Stimulated activated CD8-positive, alpha-beta memory T cell treated with anti-CD3 and anti-CD28 coated beads, Interleukin-12 subunit alpha, Interleukin-12 subunit beta, amount 100 ng/mL, for 24 hours (primary cell): ENCODE data around the gene POT1.

Source experiments
- DNase-seq: peaks from one replicate; pipeline ENCODE4 v3.0.0-alpha.2; 2020; ENCODE audit errors: extremely low read depth

POT1 gene

DNA sequence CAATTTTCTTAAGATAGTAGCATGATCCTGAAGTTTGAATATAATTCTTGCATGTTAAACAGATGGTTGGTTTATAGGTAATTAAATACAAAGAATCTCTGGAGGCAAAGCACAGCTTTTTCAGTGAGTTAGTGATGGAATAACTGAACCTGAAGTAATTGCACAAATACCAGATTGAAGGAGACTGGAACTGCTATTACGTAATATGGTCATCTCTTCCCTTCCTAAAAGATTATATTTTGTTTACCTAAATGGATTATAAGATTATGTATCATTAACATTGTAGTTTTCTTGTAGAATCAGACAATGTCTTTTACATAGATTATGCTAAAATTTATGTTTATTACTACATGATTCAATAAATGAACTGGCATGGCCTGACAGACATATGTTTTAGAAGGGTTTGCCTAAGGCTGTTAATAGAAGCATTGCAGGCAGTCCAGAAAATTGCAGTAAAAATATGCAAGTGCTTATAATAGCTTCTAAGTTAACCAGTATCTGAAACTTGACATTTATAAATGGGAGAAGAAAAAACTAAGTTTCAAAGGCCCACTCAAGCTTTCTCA is 128.2 kb downstream of the POT1 start:
- no peak for DNase-seq

DNA sequence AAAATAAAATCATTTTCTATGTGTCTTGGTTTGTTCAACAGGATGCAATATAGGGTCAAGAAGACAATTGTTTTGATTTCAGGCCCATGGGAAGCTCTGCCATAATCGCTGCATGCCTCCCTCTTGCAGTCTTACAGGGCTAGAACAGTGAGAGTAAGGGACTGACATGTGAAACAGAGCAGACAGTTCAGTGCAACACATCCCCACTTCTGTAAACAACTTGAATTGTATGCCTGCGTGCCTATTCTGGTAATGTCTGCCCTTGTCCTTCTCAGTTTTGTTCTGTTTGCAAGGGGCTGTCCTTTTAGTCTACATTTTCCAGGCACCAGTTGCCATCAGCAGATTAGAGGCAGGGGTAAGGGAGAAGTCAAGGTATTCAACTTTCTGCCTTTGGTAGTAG is 129.2 kb downstream of the POT1 start:
- DNase-seq, result no peak

DNA sequence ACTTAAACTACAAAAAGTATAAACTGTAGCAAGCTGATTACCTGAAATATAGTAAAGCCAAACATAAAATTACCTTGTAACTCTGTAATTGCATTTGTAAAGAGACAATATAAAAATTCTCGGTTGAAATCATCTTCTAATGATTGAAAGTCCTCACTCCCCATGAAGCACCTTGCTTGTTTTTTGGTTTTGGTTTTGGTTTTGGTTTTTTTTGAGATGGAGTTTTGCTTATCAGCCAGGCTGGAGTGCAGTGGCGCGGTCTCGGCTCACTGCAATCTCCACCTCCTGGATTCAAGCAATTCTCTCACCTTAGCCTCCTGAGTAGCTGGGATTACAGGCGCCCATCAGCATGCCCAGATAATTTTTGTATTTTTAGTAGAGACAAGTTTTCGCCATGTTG is 130.2 kb downstream of the POT1 start:
- no peak for DNase-seq

DNA sequence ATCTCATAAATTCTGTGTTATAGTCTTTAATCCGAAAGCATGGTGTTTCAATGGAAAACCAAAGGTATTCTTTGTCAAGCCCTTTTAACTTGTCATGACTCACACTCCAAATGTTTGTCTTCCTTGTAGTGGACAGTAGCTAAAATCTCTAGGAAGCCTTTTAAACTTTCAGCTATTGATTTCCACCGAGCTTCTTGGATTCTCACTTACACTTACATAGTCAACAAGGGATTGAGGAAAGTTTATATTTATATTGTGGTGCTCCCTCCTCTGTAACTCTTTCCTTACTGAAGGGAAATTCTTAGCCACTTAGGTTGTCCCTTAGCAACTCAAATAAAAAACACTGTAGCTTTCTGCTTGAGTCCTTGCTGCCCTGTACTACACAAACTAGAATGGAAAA is 132.9 kb downstream of the POT1 start:
- DNase-seq, result no peak

DNA sequence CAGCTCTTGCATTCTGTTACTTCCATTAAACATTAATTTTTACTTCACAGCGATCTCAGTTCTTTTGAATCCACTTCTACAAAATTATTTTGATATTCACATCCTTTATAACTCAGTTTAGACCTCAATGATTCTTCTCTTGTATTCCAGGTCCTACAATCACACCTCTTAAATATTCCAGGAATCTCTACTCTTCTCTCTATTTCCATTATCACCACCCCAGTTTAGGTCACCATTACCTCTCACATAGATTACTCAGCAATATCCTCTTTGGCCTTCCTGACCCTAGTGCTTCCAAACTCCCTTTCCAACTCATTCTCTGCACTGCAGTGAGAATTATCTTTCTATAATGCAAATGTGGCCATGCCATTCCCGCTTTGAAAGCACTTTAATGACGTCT is 136.9 kb downstream of the POT1 start:
- no peak for DNase-seq

DNA sequence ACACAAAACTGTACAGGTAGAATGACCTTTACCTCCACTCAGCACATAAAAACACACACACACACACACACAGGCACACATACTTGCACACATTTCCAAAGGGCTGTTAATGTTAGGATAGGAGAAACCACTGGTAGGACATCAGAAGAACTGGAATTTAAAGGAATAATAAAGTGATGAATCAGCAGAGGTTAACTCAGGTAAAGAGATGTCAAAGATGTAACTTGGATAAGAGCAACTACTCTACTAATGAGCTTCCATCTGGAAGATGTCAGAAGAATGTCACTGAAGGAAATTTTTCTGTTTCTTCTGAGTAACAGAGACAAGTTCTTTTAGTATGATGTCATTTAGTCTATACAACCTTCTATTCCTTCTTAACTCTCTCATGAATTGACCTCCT is 137.6 kb downstream of the POT1 start:
- DNase-seq, result no peak

DNA sequence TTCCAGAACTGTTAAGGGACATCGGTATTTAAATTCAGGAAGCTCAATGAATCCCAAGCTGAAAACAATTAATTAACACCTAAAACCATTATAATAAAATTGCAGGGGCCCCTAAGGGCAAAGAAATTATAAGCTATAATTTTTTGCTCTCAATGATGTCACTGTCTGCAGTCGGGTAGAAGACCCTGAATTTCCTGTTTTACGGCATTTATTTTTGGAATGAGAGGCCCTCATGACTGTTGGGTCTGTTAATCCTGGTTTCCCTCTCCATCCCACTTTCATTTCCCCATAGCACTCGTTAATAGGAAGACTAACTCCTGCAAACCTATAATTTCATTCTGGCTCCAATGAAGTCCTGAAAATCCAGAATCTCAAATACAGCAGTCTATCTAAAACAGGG is 138.2 kb downstream of the POT1 start:
- no peak for DNase-seq

DNA sequence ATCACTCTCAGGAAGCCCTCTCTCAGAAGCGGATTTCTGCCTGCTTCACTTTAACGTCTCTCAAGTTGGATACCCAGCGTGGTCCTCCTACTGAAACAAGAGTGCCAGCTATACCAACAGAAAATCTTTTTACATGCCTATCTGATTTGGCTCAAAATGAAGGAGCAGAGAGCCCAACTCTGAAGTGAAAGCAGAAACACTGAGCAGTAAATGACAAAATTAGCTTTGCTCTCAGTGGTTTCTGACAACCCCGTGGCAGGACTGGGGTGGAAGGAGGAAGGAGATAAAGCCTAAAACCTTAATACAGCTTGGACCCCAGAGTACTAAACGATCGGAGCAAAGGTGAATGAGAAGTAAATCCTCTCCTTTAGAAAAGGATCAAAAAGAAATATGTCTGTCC is 139.0 kb downstream of the POT1 start:
- DNase-seq, result no peak

DNA sequence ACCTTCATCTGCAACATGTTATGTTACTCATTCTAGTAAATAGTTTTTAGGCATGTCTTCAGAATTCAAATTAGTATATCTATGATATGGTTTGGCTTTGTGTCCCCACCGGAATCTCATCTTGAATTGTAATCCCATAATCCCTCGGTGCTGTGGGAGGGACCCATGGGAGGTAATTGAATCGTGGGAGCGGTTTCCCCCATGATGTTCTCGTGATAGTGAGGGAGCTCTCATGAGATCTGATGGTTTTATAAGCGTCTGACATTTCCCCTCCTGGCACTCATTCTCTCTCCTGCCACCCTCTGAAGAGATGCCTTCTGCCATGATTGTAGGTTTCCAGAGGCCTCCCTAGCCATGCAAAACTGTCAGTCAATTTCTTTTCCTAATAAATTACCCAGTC is 143.6 kb downstream of the POT1 start:
- DNase-seq, result no peak

DNA sequence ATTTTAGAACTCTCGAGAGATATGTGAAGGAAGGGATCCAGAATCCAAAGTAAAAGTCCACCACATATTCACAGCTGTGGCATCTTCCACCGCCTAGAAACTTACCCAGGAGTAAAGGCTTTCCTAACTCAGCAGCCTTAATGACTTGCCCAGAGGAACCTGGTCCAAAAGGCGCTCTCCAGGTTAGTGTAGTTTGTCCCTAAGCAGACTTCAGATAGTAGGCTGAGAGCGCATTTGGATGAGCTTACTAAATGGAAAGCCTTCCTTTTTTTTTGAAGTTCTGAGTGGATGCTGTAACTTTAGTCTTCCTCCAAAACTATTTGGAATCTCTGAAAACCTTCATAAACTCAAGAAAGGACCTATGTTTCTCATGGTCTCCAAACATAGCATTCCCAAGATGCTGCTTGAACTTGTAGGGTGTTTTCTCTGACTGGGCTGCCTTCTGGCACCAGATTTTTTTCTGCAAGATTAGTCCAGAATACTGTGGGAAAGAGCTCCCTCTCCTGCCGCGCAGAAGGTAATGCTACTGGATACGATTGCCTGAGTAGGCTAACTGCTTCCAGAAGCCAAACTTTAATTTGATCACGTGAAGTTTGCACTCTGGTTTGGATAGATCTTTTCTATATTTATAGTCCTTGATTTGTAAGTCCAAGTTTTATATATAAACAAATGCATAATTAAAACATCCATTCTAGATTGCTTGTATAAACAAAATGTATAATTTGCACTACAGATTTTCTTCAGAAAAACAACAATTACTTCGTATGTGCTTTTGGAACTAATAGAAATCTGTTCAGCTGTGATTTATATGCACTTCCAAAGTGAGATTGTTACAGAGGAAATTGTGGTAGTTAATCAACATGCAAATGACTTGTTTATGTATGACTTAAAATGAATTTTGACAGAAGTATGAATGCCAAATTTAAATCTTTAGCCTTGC is 144.5 kb downstream of the POT1 start:
- DNase-seq, result no peak

DNA sequence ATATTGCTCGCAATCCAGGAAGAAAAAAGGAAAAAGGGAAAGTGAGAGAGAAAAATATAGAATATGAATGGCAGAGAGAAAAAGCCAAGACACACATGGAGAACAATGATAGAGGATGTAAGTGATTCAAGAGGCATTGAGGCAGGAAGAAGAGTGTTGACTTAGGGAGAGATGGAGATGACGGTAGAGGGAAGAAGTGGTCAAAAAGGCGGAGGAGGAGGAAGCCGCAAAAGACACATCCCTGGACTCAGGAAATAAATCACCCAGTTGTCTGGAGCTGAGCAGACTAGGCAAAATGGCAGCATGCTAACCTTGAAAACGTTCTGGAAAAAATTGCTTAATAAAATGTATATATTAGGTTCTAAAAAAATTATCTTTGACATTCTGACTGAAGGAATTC is 146.4 kb downstream of the POT1 start:
- no peak for DNase-seq

DNA sequence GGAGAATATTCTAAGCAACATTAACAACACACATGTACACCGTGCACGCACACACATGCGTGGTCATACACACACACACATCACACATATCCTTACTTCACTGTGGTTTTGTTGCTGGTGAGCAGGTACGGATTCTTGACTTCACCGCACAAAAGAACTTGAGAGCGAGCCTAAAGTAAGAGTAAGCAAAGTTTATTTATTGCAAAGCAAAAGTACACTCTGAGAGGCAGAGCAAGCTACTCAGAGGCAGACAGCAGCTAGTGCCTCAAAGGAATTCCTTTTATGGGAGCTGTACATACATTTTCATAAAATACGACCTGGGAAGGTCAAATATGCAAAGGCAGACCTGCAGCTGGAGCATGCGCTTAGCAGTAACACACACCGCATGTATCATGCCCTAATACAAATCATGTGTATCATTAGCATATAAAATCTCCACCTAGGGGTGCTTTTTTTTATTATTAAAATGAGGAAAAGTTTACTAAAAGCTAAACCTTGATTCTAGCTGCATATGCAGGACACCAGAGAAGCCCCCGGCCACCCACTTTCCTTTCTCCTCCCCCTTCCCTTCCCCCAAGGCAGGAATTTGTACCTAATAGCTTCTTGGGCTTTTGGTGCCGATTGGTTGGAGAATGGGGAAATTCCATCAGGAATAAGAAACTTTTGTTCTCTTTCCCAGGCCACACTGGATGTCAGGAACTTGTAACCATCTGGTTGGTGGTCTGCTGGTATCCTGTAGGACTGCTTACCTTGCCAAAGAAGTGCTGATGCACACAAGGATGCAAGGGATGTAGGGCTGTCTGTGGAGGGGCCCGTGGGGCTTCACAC is 147.5 kb downstream of the POT1 start:
- DNase-seq, result no peak

DNA sequence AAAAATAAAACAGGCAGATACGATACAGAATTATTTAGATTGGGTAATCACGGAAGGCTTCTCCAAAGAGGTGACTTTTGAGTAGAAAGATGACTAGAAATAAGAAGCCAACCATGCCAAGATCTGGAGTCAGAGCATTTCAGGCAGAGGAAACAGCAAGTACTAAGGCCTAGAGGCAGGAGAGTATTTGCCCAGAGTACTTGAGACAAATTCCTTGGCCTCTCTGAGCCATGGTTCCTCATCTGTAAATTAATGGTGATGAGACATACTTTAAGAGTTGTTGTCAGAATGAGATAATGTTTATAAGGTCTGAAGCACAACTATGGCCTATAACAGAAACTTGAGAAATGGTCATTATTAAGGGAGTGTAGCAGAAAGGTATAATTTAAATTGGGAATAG is 148.2 kb downstream of the POT1 start:
- no peak for DNase-seq

DNA sequence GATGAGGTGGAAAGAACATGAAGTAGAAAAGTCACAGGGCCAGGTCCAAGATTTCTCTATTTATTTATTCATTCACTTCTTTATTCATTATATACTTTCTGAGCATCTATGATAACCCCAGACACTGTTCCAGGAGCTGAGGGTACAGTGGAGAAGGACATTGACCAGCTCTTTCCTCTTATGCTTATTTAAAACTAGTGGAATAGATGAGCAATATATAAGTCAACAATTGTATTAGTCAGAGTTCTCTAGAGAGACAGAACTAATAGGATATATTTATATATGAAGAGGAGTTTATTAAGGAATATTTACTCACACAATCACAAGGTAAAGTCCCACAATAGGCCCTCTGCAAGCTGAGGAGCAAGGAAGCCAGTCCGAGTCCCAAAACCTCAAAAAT is 149.0 kb downstream of the POT1 start:
- DNase-seq, result no peak

DNA sequence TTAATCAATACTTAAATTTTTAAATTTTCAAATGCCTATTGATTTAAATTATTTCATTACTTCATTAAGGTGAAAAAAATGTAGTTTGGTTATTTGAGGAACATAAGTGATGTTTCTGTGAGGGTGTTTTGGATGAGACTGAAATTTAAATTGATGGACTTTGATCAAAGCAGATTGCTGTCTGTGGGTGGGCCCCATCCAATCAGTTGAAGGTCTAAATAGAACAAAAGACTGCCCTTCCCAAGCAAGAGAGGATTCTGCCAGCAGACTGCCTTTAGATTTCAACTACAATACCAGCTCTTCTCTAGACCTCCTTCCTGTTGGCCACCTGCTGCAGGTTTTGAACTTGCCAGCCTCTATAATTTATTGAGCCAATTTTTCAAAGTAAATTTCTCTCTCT is 149.6 kb downstream of the POT1 start:
- DNase-seq, result no peak

DNA sequence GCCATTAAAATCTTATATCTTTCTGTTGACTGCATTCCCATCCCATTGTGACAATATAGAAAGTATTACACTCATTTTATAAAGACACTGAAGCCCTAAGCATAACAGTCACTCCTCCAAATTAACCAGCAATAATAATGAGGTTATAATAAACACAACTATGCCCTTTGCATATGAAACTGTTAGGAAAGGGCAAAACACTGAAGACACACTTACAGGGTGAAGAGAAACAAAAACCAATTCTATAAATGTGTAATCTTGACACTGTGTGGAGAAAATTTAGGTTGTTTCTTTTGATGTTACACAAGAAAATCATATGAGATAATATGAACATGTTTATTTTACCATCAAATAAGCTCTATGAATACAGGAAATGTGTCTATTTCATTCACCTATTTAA is 150.0 kb downstream of the POT1 start:
- no peak for DNase-seq

DNA sequence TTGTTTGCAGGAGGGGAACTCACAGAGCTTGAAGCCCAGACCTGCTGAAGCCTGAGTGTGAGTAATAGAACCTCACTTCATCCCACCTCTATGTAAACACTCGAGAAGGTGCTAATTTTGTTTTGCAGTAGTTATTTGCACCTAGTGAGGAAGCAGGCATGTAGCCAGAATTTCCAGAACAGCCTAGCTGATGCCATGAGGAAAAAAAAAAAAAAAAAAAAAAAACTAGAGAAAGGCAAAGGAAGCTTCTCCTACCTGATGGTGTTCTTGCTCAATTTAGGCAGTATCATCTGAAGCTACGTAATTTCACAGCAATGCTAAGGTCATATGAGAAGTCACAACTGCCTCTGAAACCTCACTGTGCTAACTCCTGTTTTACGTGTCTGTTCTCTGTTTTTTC is 150.4 kb downstream of the POT1 start:
- no peak for DNase-seq

DNA sequence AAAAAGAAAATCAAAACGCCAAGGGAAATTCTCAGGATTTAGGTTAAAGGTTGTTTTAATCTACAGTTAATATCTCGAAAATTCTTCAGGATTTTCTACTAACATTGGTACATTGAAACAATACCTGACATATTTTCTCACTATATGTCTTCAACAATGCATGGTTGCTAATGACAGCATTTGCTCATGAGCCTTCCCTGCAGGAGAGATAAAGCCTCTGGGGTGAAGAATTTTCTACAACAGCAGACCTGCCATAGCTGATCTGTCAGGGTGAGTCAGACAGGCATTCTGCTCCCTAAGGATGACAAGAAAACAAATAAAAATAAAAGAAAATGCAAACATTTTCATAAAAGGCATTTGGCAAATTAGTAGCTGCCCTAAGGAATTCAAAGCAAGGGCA is 152.4 kb downstream of the POT1 start:
- no peak for DNase-seq

DNA sequence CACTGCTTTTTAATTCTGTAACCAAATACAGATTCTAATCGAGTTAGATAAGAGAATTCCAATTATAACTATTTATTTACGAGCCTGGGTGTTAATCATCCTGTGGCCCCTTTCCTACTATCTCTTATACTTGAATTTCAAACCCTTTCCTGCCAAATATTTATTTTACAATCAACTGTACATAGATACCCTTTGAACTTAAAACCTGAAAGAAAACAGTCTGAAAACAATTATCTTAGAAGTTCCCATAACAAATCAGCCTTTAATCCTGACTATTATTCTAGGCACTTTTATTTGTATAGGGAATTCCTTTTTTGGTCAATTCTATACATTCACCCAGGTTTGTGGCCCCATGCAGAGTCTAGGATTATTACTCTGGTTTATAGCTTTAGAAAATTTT is 153.5 kb downstream of the POT1 start:
- DNase-seq, result no peak

DNA sequence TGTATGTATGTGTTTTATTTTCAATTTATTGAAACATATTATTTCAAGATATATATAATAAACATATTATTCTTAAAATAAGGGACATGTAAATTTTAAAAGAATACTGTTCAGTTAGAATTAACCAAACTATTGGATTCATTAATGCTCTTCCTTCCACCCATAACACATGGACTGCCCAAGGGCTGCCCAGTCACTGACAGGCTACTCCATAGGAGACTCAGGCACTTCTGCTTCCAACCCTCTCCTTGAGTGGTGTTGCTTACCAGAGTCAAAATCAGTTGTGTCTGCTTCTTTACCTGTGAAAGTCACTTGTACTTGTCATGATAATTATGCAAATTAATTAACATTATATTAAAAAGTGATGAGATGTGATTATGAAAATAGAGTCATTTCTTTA is 154.2 kb downstream of the POT1 start:
- DNase-seq, result no peak

DNA sequence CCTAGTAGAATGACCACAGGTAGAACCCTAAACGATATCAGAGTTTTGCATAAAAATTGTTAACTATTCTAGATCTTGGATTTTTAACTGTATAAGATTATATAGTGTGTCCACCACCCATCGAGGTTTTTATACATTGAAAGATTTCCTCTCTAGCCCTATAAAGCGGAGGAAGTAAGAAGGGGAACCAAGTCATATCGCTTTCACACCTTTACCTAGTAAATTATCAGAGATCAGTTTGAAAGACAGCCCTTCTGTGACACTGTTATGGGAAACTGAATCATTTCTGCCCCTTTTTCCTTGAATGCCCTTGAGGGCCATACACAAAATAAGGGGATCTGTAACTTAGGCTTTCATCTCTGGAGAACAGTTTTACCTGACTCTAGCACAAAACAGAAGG is 155.7 kb downstream of the POT1 start:
- no peak for DNase-seq

DNA sequence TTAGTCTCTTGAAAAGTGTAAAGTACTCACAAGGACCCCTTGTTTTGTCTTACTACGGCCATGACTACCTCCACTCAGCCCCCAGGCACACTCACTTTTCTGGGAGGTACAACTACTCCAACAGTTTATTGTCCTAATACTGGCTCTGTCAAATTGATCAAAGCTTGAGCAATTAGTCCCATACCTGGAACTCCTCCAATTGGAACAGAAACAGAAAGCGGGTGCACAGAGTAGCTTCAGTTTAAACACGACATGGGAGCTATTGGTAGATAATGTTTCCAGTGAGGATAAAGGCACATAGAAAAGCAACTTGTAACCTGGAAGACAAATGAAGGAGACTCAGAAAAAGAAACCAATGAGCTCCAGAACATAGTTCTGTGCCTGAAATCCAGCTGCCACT is 156.3 kb downstream of the POT1 start:
- DNase-seq, result no peak
